ENCODE data around the gene SLC24A4.

DNA sequence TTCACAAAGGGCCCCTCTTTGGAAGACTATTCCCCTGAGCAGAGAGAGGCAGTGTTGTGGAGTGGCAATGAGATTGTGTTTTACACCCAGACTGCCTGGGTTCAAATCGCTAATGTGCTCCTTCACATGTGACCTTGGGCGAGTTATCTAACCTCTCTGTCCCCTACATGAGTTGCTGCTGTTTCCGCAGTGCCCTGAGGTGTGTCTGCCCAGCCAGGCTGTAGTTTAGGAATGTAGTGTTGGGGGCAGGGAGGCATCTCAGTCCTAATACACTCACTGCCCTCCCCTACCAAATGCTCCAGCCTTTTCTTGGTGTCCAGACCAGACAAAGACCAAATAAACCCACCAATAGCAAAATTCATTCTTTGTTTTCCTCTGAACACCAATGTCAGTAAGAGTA is 78.6 kb downstream of the SLC24A4 start:
- TF ChIP-seq EZH2phosphoT487 (IDR thresholded peaks at IDR 0.05; ENCODE audit: borderline replicate concordance, low read length), result no peak
- TF ChIP-seq, protein P1, sequence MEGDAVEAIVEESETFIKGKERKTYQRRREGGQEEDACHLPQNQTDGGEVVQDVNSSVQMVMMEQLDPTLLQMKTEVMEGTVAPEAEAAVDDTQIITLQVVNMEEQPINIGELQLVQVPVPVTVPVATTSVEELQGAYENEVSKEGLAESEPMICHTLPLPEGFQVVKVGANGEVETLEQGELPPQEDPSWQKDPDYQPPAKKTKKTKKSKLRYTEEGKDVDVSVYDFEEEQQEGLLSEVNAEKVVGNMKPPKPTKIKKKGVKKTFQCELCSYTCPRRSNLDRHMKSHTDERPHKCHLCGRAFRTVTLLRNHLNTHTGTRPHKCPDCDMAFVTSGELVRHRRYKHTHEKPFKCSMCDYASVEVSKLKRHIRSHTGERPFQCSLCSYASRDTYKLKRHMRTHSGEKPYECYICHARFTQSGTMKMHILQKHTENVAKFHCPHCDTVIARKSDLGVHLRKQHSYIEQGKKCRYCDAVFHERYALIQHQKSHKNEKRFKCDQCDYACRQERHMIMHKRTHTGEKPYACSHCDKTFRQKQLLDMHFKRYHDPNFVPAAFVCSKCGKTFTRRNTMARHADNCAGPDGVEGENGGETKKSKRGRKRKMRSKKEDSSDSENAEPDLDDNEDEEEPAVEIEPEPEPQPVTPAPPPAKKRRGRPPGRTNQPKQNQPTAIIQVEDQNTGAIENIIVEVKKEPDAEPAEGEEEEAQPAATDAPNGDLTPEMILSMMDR (IDR thresholded peaks at IDR 0.05; ENCODE audit: low read depth, low read length, poor library complexity, severe bottlenecking), result no peak
